Ishikawa (cell line): ENCODE measurements around the gene RAB11FIP5.

Experiments
- CEBPB ChIP-seq: IDR thresholded peaks from 2 replicates; pipeline ENCODE4 v1.6.1; 2012
- CREB1 ChIP-seq: IDR thresholded peaks from 2 replicates; pipeline ENCODE4 v1.6.1; 2012; ENCODE audit warnings: low read depth
- EGR1 ChIP-seq: IDR thresholded peaks from 2 replicates; pipeline ENCODE4 v1.6.1; 2012
- EP300 ChIP-seq: IDR thresholded peaks from 2 replicates; pipeline ENCODE4 v1.6.1; 2012; ENCODE audit warnings: borderline replicate concordance
- FOXM1 ChIP-seq: IDR thresholded peaks from 2 replicates; pipeline ENCODE4 v1.6.1; 2012; ENCODE audit warnings: low read depth, borderline replicate concordance
- NFIC ChIP-seq: IDR thresholded peaks from 2 replicates; pipeline ENCODE4 v1.6.1; 2012
- RAD21 ChIP-seq: IDR thresholded peaks from 2 replicates; pipeline ENCODE4 v1.6.1; 2012; ENCODE audit warnings: low read depth
- TAF1 ChIP-seq: IDR thresholded peaks from 2 replicates; pipeline ENCODE4 v1.6.1; 2012; ENCODE audit warnings: low read depth, mild to moderate bottlenecking
- TCF12 ChIP-seq: IDR thresholded peaks from 2 replicates; pipeline ENCODE4 v1.6.1; 2012; ENCODE audit warnings: low read depth
- TEAD4 ChIP-seq: IDR thresholded peaks from 2 replicates; pipeline ENCODE4 v1.6.1; 2012
- YY1 ChIP-seq: IDR thresholded peaks from 2 replicates; pipeline ENCODE4 v1.6.1; 2012; ENCODE audit warnings: low read depth
- ZBTB7A ChIP-seq: IDR thresholded peaks from 2 replicates; pipeline ENCODE4 v1.6.1; 2012; ENCODE audit warnings: low read depth
- TF ChIP-seq, protein P1 (sequence below): IDR thresholded peaks from 2 replicates; pipeline ENCODE4 v1.6.1; 2012
- TF ChIP-seq, protein P2 (sequence below): IDR thresholded peaks from 2 replicates; pipeline ENCODE4 v1.6.1; 2012
- TF ChIP-seq, protein P3 (sequence below): IDR thresholded peaks from 2 replicates; pipeline ENCODE4 v1.6.1; 2012; ENCODE audit warnings: low read depth, mild to moderate bottlenecking

The RAB11FIP5 gene

GRCh38 chr2:73078457-73079411 is 34.0 kb downstream of the RAB11FIP5 start:
- TF ChIP-seq RAD21 = no peak

DNA sequence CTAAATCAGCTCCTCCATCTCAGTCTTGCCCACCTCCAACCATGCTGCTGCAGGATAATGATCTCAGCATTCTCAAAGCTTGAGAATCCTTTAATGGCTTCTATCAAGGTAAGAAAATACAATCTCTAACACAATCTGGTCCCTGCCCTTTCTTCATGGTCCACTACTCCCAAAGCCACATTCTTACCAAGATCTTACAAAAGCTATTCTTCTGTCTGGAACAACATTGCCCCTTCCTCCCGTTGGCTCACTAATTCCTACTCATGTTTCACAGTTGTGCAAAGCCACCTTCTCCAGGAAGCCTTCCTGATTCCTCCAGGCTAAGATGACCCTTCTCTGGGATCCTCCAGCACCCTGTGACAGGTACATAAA is 35.3 kb downstream of the RAB11FIP5 start:
- no peak for TF ChIP-seq TEAD4
- TF ChIP-seq, protein P1, sequence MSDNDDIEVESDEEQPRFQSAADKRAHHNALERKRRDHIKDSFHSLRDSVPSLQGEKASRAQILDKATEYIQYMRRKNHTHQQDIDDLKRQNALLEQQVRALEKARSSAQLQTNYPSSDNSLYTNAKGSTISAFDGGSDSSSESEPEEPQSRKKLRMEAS = no peak
- TF ChIP-seq YY1 = no peak
- TF ChIP-seq CREB1 = no peak
- no peak for TF ChIP-seq ZBTB7A
- no peak for TF ChIP-seq RAD21
- no peak for TF ChIP-seq TAF1
- no peak for TF ChIP-seq CEBPB
- TF ChIP-seq, protein P2, sequence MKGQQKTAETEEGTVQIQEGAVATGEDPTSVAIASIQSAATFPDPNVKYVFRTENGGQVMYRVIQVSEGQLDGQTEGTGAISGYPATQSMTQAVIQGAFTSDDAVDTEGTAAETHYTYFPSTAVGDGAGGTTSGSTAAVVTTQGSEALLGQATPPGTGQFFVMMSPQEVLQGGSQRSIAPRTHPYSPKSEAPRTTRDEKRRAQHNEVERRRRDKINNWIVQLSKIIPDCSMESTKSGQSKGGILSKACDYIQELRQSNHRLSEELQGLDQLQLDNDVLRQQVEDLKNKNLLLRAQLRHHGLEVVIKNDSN = no peak
- no peak for TF ChIP-seq FOXM1
- no peak for TF ChIP-seq NFIC
- TF ChIP-seq EP300 = no peak
- TF ChIP-seq TCF12 = no peak
- TF ChIP-seq EGR1 = no peak
- TF ChIP-seq, protein P3, sequence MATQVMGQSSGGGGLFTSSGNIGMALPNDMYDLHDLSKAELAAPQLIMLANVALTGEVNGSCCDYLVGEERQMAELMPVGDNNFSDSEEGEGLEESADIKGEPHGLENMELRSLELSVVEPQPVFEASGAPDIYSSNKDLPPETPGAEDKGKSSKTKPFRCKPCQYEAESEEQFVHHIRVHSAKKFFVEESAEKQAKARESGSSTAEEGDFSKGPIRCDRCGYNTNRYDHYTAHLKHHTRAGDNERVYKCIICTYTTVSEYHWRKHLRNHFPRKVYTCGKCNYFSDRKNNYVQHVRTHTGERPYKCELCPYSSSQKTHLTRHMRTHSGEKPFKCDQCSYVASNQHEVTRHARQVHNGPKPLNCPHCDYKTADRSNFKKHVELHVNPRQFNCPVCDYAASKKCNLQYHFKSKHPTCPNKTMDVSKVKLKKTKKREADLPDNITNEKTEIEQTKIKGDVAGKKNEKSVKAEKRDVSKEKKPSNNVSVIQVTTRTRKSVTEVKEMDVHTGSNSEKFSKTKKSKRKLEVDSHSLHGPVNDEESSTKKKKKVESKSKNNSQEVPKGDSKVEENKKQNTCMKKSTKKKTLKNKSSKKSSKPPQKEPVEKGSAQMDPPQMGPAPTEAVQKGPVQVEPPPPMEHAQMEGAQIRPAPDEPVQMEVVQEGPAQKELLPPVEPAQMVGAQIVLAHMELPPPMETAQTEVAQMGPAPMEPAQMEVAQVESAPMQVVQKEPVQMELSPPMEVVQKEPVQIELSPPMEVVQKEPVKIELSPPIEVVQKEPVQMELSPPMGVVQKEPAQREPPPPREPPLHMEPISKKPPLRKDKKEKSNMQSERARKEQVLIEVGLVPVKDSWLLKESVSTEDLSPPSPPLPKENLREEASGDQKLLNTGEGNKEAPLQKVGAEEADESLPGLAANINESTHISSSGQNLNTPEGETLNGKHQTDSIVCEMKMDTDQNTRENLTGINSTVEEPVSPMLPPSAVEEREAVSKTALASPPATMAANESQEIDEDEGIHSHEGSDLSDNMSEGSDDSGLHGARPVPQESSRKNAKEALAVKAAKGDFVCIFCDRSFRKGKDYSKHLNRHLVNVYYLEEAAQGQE = no peak

DNA sequence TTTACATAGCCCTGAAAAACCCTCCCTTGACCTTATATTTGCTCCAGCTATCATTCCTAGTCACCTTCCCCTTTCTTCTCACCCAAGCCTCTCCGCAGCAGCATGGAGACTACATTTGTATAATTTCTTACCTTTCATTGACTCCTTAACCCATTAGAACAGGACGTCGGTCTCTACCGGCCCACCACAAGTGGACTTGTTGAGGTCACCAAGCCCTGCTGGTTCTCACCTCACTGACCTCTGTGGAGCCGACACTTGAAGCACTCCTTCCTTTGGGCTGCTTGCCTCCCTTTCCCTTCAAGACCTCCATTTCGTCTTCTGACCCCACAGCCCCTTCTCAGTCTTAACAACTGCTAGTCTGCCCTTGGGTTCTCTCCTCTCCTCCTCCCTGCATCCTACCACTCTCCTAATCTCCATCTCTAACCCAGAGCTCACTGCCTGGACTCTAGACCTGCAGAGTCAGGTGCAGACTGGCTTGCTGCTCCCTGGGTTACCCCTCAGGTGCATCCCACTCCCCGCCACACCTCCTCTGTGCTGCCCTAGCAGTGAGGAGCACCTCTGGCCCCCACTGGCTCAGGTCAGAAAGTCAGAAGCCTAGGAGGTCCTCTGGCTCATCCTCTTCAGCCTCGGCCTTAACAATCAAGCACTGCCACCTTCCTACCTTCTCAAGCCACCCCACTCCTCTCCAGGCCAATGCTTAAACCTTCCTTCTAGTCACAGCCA is 35.9 kb downstream of the RAB11FIP5 start:
- TF ChIP-seq, protein P1 = no peak
- no peak for TF ChIP-seq NFIC
- no peak for TF ChIP-seq TAF1
- TF ChIP-seq TCF12 = no peak
- TF ChIP-seq RAD21 = no peak
- no peak for TF ChIP-seq FOXM1
- no peak for TF ChIP-seq ZBTB7A
- TF ChIP-seq, protein P3 = no peak
- no peak for TF ChIP-seq YY1
- no peak for TF ChIP-seq TEAD4
- TF ChIP-seq, protein P2 = no peak
- no peak for TF ChIP-seq EP300
- no peak for TF ChIP-seq CEBPB
- TF ChIP-seq CREB1 = no peak

- TF ChIP-seq CREB1 (no peak), TCF12 (no peak), EP300 (no peak), NFIC (no peak), FOXM1 (no peak), TAF1 (no peak), RAD21 (no peak), ZBTB7A (no peak), CEBPB (no peak), EGR1 (no peak), YY1 (no peak), TEAD4 (no peak)
- TF ChIP-seq, protein P3 = no peak
- TF ChIP-seq, protein P2 = no peak
- TF ChIP-seq, protein P1 = no peak
Measured at GRCh38 chr2:73075477-73076373, 37.0 kb downstream of the RAB11FIP5 start.
